HPDE6-E6E7 (cell line): Measurements from ENCODE around the gene LRCH4.

Source experiments
- DNase-seq: peaks from one replicate; pipeline ENCODE4 v3.0.0; 2011; ENCODE audit warnings: missing footprints; ENCODE audit errors: extremely low spot score

The LRCH4 gene

DNA sequence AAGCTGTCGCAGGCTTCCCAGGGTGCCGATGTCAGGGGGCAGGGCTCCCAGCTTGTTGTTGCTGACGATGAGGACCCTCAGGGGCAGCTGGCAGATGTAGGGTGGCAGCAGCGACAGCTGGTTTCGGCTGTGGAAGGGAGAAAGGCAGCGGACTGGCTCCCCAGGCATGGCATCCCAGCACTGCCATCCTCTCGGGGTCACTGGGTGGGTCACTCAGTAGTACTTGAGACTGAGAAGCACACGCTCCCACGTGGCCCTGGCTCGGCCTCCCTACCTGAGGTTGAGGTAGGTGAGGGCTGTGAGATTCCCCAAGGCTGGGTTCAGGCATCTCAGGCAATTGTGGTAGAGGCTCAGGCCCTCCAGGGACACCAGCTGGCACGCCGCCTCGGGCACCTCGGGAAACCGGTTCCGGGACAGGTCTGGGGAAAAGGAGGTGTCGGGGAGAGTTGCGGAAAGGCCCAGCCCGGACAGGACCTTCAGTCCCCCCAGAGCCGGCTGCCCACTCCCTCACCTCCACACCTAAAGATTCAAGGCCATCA, 3.8 kb downstream of the LRCH4 start:
- no peak for DNase-seq

DNA sequence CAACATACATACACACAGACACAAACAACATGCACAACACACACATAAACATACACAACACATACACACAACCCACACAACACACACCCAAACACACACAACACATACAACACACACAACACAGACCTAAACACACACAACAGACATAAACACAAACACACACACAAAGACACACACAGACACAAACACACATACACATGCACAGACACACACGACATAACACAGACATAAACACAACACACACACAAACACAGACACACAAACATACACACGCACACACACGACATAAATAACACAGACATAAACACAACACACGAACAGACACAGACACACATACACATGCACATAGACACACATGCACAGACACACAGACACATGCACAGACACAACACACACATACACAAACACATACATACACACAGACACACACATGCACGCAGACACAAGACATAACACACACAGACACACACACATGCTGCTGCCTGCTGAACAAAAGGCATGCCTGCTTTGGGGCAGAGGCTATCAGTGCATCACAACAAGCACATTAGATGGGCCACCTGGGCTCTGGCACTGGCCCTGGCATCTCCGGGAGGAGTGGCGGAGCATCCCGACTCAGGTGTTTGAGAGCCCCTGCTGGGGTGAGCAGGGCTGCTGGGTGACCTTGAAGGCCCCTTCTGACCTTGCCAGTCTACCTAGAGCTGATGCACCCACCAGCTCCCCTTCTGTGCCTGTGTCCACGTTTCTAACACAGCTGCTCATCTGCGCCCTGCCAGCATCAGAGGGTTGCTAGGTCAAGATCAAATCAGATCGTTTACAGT, 5.3 kb downstream of the LRCH4 start:
- no peak for DNase-seq

DNA sequence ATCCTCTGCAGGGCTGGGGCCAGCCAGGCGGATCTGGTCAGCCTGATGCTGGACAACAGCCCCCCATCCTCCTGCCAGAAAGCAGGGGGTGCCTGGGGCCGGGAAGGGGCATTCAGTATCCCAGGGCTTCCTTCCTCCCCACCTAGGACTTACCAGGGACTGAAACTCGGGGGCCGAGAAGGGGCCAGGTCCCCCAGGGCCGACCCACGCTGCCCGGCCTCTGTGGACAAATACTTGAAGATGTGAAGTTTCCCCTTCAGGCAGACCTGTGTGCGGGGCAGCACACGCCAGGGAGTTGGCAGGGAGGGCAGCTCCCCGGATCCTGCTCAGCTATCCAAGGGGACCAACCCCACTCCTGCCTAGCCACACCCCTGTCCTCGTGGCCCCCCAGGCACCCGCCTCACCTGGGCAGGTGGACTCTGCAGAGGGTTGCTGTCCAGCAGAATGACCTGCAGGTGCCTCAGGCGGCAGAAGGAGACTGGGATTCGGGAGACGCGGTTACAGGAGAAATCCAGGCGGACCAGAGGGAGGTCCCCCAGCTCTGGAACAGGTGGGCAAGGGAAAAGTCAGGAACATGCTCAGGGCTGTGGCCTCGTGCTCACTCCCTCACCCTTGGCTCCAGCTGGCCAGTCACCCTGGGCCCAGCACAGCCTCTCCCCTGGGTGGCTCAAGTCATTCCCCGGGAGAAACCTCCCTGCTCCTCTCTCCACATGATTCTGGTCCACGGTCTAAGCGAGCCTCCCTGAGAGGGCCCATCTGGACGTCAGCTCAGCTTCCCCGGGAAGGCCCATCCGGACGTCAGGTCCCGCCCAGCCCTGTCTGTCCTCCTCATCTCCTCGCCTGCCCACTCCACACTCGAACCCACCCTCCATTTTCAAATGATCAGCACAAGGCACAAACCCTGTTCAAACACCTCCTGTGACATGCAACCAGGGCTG, 7.4 kb downstream of the LRCH4 start:
- DNase-seq: no peak

DNA sequence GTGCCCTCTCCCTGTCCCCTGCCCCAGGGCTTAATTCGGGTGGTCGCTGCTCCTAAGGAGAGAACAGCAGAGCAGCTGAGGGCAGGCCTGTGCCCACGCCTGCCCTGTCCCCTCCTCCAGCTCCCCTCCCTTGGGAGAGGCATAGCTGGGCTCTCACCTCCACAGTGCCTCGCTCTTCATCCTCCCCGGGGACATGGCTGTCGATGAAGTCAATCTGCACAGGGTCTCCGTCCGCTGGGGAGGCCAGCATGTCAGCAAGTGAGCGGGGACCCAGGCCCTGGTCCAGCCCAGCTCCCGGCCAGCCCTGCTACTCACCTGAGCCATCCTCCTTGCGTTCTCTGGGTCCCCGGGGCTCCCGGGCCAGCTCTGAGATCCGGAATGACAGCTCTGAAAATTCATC, 8.4 kb downstream of the LRCH4 start:
- DNase-seq: no peak

DNA sequence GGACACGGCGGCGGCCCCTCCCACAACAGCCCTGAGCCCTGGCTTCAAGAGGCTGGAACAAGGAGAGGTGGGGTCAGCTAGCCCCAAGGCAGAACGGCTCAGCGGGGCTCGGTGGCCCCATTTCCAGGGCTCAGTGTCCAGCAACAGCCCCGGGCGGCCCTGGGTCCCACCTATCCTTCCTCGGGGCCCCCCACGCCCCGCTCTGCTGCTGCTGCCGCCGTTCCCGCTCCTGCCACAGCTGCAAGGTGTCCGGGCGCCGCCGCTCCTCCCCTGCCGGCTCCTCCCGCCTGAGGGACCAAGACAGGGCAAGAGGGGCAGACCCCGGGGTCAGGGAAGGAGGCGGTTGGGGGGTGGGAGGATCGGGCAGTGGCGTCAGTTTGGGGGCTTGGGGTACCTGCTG, 8.8 kb downstream of the LRCH4 start:
- DNase-seq: no peak

DNA sequence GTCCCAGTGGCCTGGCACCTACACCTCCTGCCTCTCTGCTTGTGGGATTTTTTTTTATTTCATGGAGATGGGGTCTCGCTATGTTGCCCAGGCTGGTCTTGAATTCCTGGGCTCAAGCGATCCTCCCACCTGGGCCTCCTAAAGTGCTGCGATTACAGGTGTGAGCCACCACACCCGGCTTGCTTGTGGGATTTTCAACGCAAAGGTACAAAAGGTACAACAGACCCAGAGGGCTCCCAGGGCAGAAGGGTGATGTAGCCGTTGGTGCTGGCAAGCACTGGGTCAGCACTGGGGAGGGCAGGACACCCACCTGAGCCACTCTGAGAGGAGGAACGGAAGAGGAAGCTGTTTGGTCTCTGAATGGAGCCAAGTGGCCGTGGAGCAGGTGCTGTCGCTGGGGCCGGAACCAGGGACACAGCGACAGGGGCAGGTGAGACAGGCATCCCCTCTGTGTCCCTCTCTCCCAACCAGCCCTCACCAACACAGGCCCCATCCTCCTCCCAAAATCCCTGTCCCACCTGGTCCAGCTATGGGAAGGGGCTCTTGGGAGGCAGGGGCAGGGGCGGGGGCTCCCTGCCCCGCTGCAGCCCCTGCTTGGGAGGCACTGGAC, 9.4 kb downstream of the LRCH4 start:
- no peak for DNase-seq

DNA sequence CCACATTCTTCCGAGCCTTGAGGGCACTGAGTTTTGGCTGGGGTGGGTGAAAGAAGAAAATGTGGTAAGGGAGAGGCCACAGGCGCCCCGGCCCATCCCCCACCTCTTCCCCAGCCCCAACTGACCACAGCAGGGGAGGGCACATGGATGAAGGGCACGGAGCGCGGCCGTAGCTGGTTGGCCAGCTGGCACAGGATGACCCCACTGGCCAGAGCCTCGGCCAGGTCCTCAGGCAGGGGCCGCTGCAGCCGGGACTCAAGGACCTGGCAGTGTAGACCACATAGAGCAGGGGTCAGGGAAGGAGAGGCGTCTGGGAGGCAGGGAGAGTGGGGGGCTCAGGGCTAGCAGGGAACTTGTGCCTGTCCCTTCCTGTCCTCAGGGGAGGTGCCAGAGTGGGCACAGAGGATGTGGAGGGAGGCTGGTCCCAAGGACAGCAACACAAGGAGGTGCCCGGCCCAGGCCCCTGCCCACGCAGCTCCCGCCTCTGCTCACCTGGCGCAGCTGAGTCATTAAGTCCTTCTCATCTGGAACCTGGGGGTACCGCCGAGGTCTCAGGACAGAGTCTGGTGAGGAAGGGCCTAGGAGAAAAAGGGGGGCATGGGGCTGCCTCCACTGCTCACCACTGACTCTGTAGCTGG, 10.1 kb downstream of the LRCH4 start:
- DNase-seq: no peak

DNA sequence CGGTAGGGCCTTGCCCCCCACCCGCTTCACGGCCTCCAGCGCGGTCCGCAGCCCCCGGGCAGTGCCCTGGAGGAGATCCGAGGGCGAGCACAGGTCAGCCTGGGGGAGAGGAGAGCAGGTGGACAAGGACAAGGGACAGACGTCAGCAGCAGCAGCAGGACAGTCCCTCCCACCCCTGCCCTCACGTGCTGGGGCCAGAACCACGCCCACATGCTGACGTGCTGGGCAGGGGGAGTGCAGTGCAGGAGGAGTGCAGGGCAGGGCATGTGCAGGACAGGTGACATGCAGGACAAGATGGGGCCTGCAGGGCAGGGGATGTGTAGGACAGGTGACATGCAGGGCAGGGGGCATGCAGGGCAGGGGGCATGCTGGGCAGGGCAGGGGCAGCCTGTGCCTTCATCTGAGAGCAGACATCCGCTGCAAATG, 10.7 kb downstream of the LRCH4 start:
- no peak for DNase-seq

DNA sequence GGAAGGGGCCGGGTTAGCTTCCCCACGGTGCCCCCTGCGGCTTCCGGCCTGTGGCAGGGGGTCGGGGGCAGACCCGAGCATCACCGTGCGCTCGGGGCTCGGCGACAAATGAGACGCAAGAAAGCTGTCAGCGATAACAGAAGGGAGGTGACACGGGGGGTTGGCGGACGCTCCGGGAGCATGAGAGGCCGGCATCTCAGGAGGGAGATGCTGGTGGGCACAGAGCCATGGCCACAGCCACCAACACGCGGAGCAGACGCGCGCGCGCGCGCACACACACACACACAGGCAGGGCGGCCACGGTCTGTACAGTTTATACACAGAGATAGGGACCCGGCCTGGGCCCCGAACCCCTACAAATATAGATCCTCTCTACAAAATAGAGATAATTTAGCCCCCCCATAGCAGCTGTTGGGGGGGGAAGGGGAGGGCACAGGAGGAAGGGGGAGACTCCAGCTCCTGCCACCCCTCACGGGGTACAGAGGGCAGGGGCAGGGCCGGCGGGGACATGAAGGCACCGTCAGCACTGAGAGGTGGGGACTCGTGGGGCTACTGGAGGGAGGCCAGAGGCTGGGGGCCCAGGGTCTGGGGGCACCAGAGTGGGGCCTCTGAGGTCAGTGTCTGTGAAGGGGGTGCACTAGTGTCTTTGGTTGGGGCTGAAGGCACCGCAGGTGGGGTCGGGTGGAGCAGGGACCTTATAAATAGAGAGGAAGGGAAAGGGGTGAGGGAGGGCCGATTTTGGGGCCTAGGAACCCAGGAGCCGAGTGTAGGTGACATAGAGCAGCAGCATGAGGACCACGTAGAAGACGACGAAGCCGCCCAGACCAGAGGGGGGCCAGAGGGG, 11.3 kb downstream of the LRCH4 start:
- no peak for DNase-seq

DNA sequence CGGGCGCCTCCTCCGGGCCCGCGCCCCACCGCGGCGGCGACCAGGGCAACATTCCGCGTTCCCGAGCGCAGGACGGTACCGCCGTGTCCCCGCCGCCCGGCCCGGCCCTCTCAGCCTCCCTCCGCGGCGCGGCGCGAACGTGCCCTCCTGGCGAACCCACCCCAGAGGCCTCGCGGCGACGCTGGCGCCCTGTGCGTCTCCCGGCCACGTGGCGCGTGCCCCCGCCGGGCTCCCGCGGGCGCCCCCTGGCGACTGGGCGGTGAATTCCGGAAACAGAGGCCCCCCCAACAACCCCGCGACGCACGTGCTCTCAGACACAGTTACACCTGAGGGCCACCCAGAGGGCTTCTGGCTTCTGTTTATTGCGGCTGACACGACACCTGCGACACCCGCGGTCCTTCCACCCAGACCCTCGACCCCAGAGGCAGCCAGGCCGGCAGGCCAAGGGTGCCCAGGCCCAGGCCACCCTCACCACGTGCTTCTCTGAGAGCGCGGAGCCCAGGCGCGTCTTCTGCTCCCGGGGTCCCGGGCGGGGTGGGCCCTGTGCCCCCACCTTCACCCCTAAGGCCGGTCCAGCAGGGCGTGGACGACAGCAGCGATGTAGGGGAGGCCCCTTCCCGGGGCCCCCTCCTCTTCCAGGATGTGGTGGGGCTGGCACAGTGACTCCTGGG, 12.1 kb downstream of the LRCH4 start, which contains the start of gene SAP25:
Gene SAP25 (minus strand): TSS at position 210 of the 671 bp plus-strand sequence. CDS start 158 bp downstream, at position 52.
- no peak for DNase-seq

DNA sequence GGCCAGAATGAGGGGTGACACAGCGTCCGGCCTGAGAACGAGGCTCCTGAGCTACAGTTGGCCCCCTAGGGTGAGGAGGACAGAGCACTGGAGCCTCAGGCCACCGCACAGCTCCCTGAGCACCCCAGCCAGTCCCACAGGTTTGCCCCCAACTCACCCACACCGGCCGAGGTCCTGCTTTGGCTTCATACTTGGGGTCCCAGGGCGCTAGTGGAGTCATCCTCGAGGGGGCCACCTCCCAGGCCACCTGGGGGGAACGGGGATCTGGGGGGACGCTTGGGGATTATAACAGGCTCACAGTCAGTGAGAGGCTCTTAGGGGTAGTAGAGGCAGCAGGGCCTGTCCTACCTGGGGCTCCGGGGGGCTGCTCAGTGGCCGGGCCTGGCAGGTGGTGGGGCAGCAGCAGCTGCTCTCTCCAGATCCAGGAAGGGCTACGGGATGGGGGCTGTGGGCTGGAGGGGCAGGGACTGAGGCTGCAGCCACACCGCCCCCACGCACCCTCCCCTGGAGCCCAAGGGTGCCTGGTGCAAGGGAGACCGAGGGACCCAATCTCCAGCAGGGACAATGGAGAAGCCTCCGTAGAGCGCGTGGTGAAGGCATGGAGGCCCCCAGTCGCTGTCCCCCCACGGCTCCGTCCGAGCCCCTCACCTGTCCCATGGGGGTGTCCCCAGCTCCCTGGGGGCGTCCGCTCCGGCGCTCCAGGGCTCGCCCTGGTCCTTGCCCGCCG, 12.8 kb downstream of the LRCH4 start:
- DNase-seq: no peak

DNA sequence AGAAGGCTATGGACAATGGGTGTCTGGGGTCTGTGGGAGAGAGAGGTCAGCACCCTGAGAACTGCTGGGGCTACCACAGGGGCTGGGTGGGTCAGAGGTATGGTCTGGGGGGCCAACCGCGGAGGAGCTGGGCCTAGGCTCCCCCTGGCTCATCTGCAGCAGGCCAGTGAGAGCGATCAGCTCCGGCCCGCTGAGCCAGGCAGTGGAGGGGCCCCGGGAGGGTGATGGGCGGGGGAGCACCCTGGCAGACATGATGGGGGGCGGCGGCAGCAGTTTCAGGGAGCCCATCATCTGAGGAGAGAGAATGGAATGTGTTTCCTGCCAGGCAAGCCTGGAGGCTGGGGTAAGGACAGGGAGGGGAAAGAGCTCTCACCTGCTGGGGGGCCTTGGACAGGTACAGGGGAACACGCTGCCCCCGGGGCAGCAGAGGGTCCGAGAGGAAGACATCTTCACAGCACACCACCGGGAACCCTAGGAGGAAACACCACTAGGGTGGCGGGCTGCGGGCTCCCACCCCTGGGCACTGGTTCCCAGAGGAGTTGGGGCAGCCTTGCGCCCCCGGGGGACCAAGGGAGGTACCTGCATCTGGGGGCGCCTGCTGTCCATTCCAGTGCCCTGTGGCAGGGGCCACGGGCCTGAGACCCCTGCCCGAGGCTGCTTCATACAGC, 13.5 kb downstream of the LRCH4 start:
- no peak for DNase-seq

DNA sequence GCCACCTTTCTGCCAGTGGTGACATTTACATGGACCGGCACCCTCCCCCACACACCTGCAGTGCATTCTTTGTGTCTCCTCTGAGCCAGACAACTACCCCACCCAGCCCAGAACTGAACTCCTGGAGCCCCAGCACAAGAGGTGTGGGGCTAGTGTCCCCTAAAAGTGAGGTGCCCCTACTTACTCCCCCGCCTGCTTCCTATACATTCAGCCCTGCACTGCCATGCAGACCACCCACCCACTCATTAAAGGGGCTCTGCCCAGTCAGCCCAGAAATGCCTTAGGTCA, 14.2 kb downstream of the LRCH4 start:
- no peak for DNase-seq

DNA sequence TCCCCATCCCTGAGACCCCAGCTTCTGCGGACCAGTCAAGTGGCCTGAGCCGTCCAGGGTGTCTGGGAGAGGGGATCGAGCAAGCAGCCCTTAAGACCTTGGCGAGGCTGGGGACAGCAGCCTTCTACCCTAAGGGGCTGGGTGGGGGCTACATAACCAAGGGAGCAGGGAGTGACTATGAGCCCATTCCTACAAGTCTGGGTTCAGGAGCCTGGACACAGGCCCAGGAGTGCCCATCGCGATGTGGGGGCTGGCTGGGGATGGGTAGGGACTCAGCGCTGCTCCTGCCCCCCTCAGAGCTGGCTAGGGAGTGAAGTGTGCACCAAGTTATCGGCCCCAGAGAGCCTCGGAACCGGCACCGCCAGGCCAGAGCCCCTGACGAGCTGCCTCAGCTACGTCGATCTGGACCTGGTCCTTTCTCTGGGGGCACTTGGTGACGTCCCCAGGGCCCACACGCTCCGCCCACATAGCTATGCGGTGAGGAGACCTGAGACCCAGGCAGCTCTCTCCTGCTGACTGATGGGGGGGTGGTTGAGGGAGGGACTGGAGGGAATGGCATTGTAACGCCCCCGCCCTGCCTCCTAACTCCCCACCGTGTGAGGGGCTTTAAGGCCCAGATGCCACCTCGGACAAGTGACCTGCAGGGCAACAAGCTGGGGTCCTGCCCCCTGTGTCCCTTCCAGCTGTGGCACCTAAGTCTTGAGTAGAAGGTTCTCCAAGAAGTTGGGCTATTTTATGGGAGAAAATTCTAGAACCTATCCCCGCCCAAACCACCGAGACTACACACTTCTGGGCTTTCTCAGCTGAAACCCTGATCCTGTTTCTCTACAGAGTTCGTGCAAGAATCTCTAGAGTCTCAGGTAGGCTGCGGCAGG, 14.7 kb downstream of the LRCH4 start:
- DNase-seq: no peak

DNA sequence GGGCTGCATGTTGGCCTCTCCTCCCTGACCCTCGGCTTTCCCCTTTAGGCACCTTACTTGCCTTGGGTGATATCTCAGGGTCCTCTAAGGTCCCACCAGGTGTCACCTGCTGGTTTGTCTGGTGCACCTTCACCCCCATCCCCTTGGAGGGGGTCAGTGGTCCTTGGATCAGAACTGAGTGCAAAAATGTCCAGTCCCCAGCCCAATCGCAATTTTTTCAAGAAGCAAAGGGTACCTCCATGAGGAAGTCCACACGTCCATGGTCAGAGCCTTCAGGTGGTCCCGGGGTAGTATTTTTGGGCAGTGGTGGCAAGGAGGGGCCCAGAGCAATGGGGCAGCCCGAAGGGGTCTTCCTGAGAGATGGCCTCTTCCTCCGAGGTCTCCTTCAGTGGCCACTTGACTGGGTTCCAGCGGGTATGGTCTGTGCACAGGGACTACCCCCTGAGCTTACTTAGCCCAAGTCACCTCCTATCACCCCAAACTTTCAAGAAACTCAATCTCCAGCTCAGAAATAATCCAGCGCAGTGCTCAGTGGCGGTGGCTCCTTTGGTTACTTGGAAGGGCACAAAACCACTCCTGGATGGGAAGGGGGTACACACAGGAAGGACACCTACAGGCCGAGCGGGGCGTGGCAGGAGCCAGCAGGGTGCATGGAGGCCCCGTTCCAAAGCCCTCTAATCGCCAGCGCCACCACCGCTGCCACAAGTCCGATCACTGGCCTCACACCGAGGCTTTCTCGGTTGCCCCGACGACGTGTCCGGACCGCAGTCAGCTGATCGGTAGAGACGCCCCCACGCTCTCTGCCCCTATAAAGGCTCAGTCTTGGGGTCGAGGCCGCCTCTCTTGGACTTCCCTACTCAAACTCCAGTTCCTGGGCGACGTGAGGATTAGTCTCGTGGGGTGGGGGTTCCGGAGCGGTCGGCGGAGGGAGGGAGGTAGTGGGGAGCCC, 16.8 kb downstream of the LRCH4 start:
- DNase-seq: no peak

DNA sequence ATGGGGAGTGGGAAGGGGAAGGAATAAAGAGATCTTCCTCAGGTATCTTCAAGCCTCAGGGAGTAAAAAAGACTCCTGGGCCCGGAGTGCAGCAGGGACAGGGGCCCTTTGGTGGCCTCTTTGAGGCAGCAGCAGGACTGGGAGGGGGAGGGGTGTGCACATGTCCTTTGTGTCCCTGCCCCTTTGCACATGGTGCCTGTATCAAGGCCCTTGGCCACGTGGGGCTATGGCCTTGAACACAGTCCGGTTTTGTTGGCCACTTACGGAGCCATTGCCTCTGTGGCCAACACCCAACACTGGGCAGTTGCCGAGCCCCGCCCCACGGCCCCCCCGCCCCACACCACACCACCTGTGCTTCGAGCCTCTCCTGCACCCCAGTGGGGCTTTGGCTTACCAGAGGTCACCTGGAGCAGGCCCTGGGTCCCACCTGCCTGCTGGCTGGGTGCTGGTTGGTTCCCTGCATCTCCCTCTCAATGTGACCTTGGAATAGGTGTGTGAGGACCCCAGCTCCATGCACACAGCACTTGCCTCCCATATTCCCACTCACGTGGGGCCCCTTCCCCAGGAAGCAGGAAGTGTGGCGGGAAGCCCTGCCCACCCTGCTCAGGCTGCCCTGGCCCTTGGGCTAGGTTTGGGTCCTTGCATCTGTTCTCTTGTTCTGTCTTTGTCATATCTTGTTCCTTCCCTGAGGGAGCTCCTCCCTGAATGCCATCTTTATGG, 17.6 kb downstream of the LRCH4 start:
- no peak for DNase-seq
